GM10266 (cell line): ENCODE results near the gene PLB1.
"Not testable (repeated sequence)": the region's sequence is repeated elsewhere in the genome, so short reads cannot be mapped to it uniquely, and the experiment has no call there.

Experiments used
- DNase-seq: peaks from one replicate; pipeline ENCODE4 v3.0.0; 2012; ENCODE audit errors: extremely low spot score
- CTCF ChIP-seq: IDR thresholded peaks from 2 replicates; pipeline ENCODE4 v1.5.1; 2012; ENCODE audit warnings: mild to moderate bottlenecking, low read depth; ENCODE audit not compliant: control insufficient read depth, insufficient read depth; ENCODE audit errors: missing control alignments

Gene PLB1

GRCh38 chr2:28469947-28470535 is 25.8 kb upstream of the PLB1 start:
- TF ChIP-seq CTCF, result no peak
- no peak for DNase-seq

- DNase-seq, result no peak
- no peak for TF ChIP-seq CTCF
Observed at GRCh38 chr2:28470759-28471158, 25.1 kb upstream of the PLB1 start.

DNA sequence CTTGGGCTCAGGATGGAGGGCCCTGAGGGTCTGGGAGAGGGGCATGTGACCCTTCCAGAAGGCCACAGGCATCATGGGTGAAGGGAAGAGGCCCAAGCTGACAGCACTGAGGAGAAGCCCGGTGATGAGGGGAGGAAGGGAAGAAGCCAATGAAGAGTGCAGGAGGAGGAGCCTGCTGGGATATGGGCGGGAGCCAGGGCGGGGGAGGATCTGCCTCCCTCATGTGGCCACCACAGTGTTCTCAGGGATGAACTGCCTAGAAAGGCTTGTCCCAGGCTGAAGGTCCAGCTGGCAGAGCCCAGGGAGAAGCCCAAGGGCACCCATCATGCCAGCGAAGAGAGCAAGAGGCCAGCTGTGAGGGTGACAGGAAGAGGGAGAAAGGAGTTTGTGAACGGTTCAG is 24.6 kb upstream of the PLB1 start:
- no peak for DNase-seq
- no peak for TF ChIP-seq CTCF

DNA sequence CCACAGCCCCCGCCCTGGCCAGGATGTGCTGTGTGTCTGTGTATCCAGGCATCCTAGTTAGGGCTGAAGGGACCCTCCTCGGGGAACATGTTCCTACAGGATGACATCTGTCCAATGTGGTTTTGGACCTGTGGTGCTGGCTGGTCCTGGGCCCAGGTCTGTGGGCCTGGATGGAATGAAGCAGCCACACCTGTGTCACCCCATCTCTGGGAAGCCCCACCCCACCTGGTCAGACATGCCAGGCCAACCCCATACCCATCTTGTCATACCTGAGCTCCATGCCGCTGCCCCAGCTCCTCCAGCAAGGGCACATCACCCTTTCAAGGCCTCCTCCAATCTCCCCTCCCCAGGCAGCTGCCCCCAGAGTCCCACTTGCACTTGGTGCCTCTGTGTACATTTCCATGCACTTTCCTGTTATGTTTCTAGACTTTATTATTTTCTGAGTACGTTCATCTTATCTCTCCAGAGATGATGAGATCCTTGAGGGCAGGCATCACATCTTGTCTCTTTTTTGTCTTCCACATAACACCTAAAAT is 24.1 kb upstream of the PLB1 start:
- DNase-seq, result no peak
- no peak for TF ChIP-seq CTCF

DNA sequence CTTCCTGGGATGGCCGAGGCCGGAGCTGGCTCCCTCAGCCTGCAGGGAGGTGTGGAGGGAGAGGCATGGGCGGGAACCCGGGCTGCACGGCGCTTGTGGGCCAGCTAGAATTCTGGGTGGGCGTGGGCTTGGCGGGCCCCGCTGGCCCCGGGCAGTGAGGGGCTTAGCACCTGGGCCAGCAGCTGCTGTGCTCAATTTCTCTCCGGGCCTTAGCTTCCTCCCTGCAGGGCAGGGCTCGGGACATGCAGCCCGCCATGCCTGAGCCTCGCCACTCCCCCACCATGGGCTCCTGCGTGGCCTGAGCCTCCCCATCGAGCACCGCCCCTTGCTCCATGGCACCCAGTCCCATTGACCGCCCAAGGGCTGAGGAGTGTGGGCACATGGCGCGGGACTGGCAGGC is 23.2 kb upstream of the PLB1 start:
- not testable (repeated sequence) for DNase-seq

GRCh38 chr2:28475088-28475595 is 20.7 kb upstream of the PLB1 start:
- TF ChIP-seq CTCF, result no peak
- no peak for DNase-seq

- TF ChIP-seq CTCF, result no peak
- no peak for DNase-seq
Observed at GRCh38 chr2:28477087-28477486, 18.8 kb upstream of the PLB1 start.

DNA sequence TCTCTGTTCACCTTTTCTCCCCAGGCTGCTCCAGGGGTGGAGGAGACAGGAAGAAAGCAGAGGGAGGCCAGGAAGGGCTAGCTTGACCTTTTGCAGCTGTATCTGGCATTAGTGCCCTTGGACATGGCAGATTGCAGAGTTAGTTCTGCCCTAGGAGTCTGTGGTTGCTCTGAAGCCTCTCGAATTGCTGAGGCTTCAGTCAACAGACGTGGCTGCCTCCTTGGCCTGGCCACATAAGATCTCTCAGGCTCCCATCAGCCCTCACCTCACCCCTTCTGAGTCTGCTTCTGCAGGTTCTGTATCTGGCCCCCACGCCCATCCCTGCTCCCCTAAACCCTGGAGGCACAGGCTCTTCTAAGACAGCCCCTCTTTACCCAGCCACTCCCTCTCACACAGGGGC is 18.2 kb upstream of the PLB1 start:
- TF ChIP-seq CTCF, result no peak
- DNase-seq, result no peak
